PC-3 (cell line): ENCODE results near the gene MRFAP1L1. TPM values are rescaled to one million over a fixed set of nuclear protein-coding genes. Genes with fewer than 3 reads are reported as not detected.
"Not testable (repeated sequence)": the region's sequence is repeated elsewhere in the genome, so short reads cannot be mapped to it uniquely, and the experiment has no call there.

Source experiments
- ATAC-seq: fragments of 200-7000 bp; cut with Tn5 transposase; 2 replicates; pipeline ENCODE4 v1.9.1; 2020; ENCODE audit warnings: mild to moderate bottlenecking, moderate library complexity
- BruUV-seq: library from RNA; stranded (reverse); fragments of 400-500 nt; replicated peaks from 2 replicates; lab custom pipeline; 2021; lab: Mats Ljungman, UMichigan
- CTCF ChIA-PET: fragments of 300-600 bp; sonication (Branson Sonifier 250); formaldehyde crosslinking; loops from one replicate; lab custom pipeline; 2022; ENCODE audit warnings: antibody characterized with exemption; lab: Charles Lee
- POLR2A ChIA-PET: fragments of 300-600 bp; sonication (Branson Sonifier 250); formaldehyde crosslinking; loops from one replicate; lab custom pipeline; 2022; ENCODE audit warnings: antibody characterized with exemption; ENCODE audit not compliant: unreplicated experiment; lab: Charles Lee
- DNase-seq: peaks from one replicate; pipeline ENCODE4 v3.0.0-alpha.2; 2015
- H2AFZ ChIP-seq: fragments of 300-600 bp; sonication (generic); 2 replicates; pipeline ENCODE4 v1.6.0; 2016; ENCODE audit warnings: antibody characterized with exemption, low read length
- H3F3A ChIP-seq: fragments of 300-600 bp; sonication (generic); one replicate; pipeline ENCODE4 v1.6.0; 2017; ENCODE audit warnings: antibody characterized with exemption, low read length, control low read depth, mild to moderate bottlenecking; ENCODE audit not compliant: unreplicated experiment
- H3K27ac ChIP-seq: fragments of 300-600 bp; sonication (generic); 2 replicates; pipeline ENCODE4 v1.5.1; 2016; ENCODE audit warnings: mild to moderate bottlenecking, low read length
- H3K27me3 ChIP-seq: fragments of 300-600 bp; sonication (generic); 2 replicates; pipeline ENCODE4 v1.6.1; 2016; ENCODE audit warnings: low read length, mixed read lengths
- H3K36me3 ChIP-seq: fragments of 300-600 bp; sonication (generic); 2 replicates; pipeline ENCODE4 v1.6.1; 2016; ENCODE audit warnings: low read depth, mixed run types, low read length, mixed read lengths
- H3K4me1 ChIP-seq: fragments of 300-600 bp; sonication (generic); 2 replicates; pipeline ENCODE4 v1.5.1; 2016; ENCODE audit warnings: low read length; ENCODE audit not compliant: insufficient read depth
- H3K4me2 ChIP-seq: fragments of 300-600 bp; sonication (generic); 2 replicates; pipeline ENCODE4 v1.6.0; 2016; ENCODE audit warnings: low read length
- H3K4me3 ChIP-seq: fragments of 300-600 bp; sonication (generic); 2 replicates; pipeline ENCODE4 v1.5.1; 2016; ENCODE audit warnings: mild to moderate bottlenecking, low read length, mixed read lengths
- H3K79me2 ChIP-seq: fragments of 300-600 bp; sonication (generic); 2 replicates; pipeline ENCODE4 v1.6.1; 2017; ENCODE audit warnings: low read length, mixed read lengths
- H3K9ac ChIP-seq: fragments of 300-600 bp; sonication (generic); 2 replicates; pipeline ENCODE4 v1.6.0; 2016; ENCODE audit warnings: mild to moderate bottlenecking, low read length
- H3K9me2 ChIP-seq: fragments of 300-600 bp; sonication (generic); replicated peaks from 2 replicates; pipeline ENCODE4 v1.6.1; 2016; ENCODE audit warnings: mixed run types, low read length, mixed read lengths
- H3K9me3 ChIP-seq: fragments of 300-600 bp; sonication (generic); 2 replicates; pipeline ENCODE4 v1.6.1; 2016; ENCODE audit warnings: low read length, mixed read lengths
- H4K20me1 ChIP-seq: fragments of 300-600 bp; sonication (generic); 2 replicates; pipeline ENCODE4 v1.6.1; 2016; ENCODE audit warnings: low read length, mixed read lengths
- CTCF ChIP-seq: fragments of 300-600 bp; sonication (generic); conservative IDR thresholded peaks from 2 replicates; pipeline ENCODE4 v1.5.1; 2017; ENCODE audit warnings: antibody characterized with exemption, low read depth, mild to moderate bottlenecking, low read length
- EZH2 ChIP-seq: fragments of 300-600 bp; sonication (generic); IDR thresholded peaks from one replicate; pipeline ENCODE4 v1.6.1; 2017; ENCODE audit warnings: antibody characterized with exemption, mild to moderate bottlenecking, low read length; ENCODE audit not compliant: unreplicated experiment
- EZH2phosphoT487 ChIP-seq: fragments of 300-600 bp; sonication (generic); IDR thresholded peaks from 2 replicates; pipeline ENCODE4 v1.6.1; 2018; ENCODE audit warnings: mild to moderate bottlenecking, antibody characterized with exemption, low read length, borderline replicate concordance
- intact Hi-C: fragments of 100-400 bp; cut with micrococcal nuclease; formaldehyde crosslinking; loops from 2 replicates; pipeline ENCODE4 v1.9.0; 2023
- total RNA-seq: library from RNA; depleted of rRNA; stranded (reverse); fragments of >200 nt; gene quantifications from 2 replicates; pipeline ENCODE4 v1.2.3, GENCODE V29; 2014

MRFAP1L1 gene
- total RNA-seq, 1 experiment from 2014 or later: 50.5 TPM

GRCh38 chr4:6674500-6675149, 35.0 kb downstream of the MRFAP1L1 start:
- peak overlapping the region; percentile 96 for H3K4me2 ChIP-seq
- no peaks in the 10 kb centered on the region for H3K9me3 ChIP-seq
- H3K9me2 ChIP-seq: no peaks in the 10 kb centered on the region
- no peak overlapping the region for H2AFZ ChIP-seq
- peak overlapping the region; percentile 72 for H3K4me3 ChIP-seq
- H3K9ac ChIP-seq: peak overlapping the region; percentile 90
- H4K20me1 ChIP-seq: peaks cover 25% of the 10 kb centered on the region
- TF ChIP-seq CTCF (peak; percentile 62), EZH2 (no peak), EZH2phosphoT487 (no peak)
- H3K27ac ChIP-seq: peak overlapping the region; percentile 78
- peaks cover 17% of the 10 kb centered on the region for H3K4me1 ChIP-seq
- DNase-seq (peak; percentile 75), ATAC-seq (peak; percentile 40)
- no peaks in the 10 kb centered on the region for H3F3A ChIP-seq
- BruUV-seq: TSS peak; percentile 38
- H3K27me3 ChIP-seq: no peaks in the 10 kb centered on the region
- ChIA-PET CTCF (interaction anchor here (0.5 to 1.3 kb wide), 7 partner anchors 18 to 199 kb away, joined by 3 to 8 read pairs (median 3); partner anchors contain the start of gene MRFAP1L1), POLR2A (interaction anchor here (1.0 to 1.2 kb wide), 2 partner anchors 15 to 18 kb away, joined by 4 read pairs; no protein-coding TSS in a partner anchor)
- peaks cover 39% of the 10 kb centered on the region for H3K79me2 ChIP-seq
- intact Hi-C loops: loop anchor here (2.0 kb wide), 2 partner anchors 20 to 42 kb away; partner anchors contain the start of gene BLOC1S4
- H3K36me3 ChIP-seq: peaks cover 8% of the 10 kb centered on the region; the same call in 1 of the 2 replicates

- H3K9me3 ChIP-seq: no peaks in the 10 kb centered on the region
- ChIA-PET CTCF (interaction anchor here (1.0 to 1.3 kb wide), 3 partner anchors 22 to 36 kb away, joined by 3 to 8 read pairs (median 4); partner anchors contain the start of gene MRFAP1L1), POLR2A (interaction anchor here (0.5 to 1.2 kb wide), 5 partner anchors 16 to 361 kb away, joined by 4 to 6 read pairs (median 4); no protein-coding TSS in a partner anchor)
- ATAC-seq (peak; percentile 74), DNase-seq (peak; percentile 91)
- H3K4me1 ChIP-seq: peaks cover 24% of the 10 kb centered on the region
- H4K20me1 ChIP-seq: peaks cover 25% of the 10 kb centered on the region
- BruUV-seq: TSS peak; percentile 79
- H3K4me2 ChIP-seq: peak overlapping the region; percentile 96
- H3K27me3 ChIP-seq: no peaks in the 10 kb centered on the region
- peaks cover 1% of the 10 kb centered on the region for H3F3A ChIP-seq
- H3K27ac ChIP-seq: peak overlapping the region; percentile 78
- peaks cover 8% of the 10 kb centered on the region; the same call in 1 of the 2 replicates for H3K36me3 ChIP-seq
- H3K79me2 ChIP-seq: peaks cover 39% of the 10 kb centered on the region
- H3K4me3 ChIP-seq: peak overlapping the region; percentile 72
- peak overlapping the region; percentile 69 for H2AFZ ChIP-seq
- H3K9me2 ChIP-seq: no peaks in the 10 kb centered on the region
- H3K9ac ChIP-seq: peak overlapping the region; percentile 90
- TF ChIP-seq CTCF (no peak), EZH2phosphoT487 (no peak), EZH2 (no peak)
- intact Hi-C loops: loop anchor here (2.0 kb wide), 2 partner anchors 21 to 43 kb away; partner anchors contain the start of gene BLOC1S4
Observed at GRCh38 chr4:6673660-6674499, 35.8 kb downstream of the MRFAP1L1 start.

- POLR2A ChIA-PET: interaction anchor here (1.0 kb wide), 1 partner anchor 99 kb away, joined by 6 read pairs; no protein-coding TSS in a partner anchor
- Histone ChIP-seq H2AFZ (peak overlapping the region; percentile 69), H3K79me2 (peaks cover 36% of the 10 kb centered on the region), H3K27ac (peak overlapping the region; percentile 78), H4K20me1 (peaks cover 25% of the 10 kb centered on the region), H3K4me3 (peak overlapping the region; percentile 72), H3K9ac (peak overlapping the region; percentile 90), H3K4me1 (peaks cover 28% of the 10 kb centered on the region), H3K4me2 (peak overlapping the region; percentile 96)
- TSS peak; percentile 94 for BruUV-seq
- H3K36me3 ChIP-seq, H3K9me3 ChIP-seq, intact Hi-C loops, H3K9me2 ChIP-seq, H3K27me3 ChIP-seq, H3F3A ChIP-seq, CTCF ChIA-PET: not testable (repeated sequence)
- DNase-seq: peak; percentile 54
- 0 out of 2 replicates have a peak, but pooled peaks have one; percentile 1 for ATAC-seq
Observed at GRCh38 chr4:6673191-6673659, 36.4 kb downstream of the MRFAP1L1 start.

GRCh38 chr4:6672541-6673190, 37.0 kb downstream of the MRFAP1L1 start:
- Histone ChIP-seq H3K4me1 (peaks cover 32% of the 10 kb centered on the region), H4K20me1 (peaks cover 25% of the 10 kb centered on the region), H3K79me2 (peaks cover 34% of the 10 kb centered on the region)
- POLR2A ChIA-PET, DNase-seq, H3K4me2 ChIP-seq, H3F3A ChIP-seq, BruUV-seq, H3K4me3 ChIP-seq, H3K9me3 ChIP-seq, intact Hi-C loops, H2AFZ ChIP-seq, ATAC-seq, H3K27ac ChIP-seq, H3K9ac ChIP-seq, H3K9me2 ChIP-seq, H3K27me3 ChIP-seq, H3K36me3 ChIP-seq, CTCF ChIA-PET: not testable (repeated sequence)
